ENCODE measurements around the gene KLHL11. TPM values are rescaled to one million over a fixed set of nuclear protein-coding genes. Genes with fewer than 3 reads are reported as not detected.
"Not testable (repeated sequence)": the region's sequence is repeated elsewhere in the genome, so short reads cannot be mapped to it uniquely, and the experiment has no call there.

Gene KLHL11
- total RNA-seq, 1 experiment from 2014 or later = 14.7 TPM

GRCh38 chr17:41868568-41868967 is 3.3 kb upstream of the KLHL11 start:
- no peak for DNase-seq
- peaks cover 44% of the 10 kb centered on the region for H3K36me3 ChIP-seq (replicated peaks; ENCODE audit: control insufficient read depth, insufficient read depth, low read length)
- H3K27me3 ChIP-seq (ENCODE audit: control insufficient read depth, insufficient read depth, low read length) = no peaks in the 10 kb centered on the region
- no peak overlapping the region for H3K4me3 ChIP-seq (ENCODE audit: insufficient read depth, low read depth, low read length)

GRCh38 chr17:41865596-41865893 is 322 bp upstream of the KLHL11 start:
- no peaks in the 10 kb centered on the region for H3K27me3 ChIP-seq (ENCODE audit: control insufficient read depth, insufficient read depth, low read length)
- DNase-seq = no peak
- H3K36me3 ChIP-seq (replicated peaks; ENCODE audit: control insufficient read depth, insufficient read depth, low read length) = peaks cover 22% of the 10 kb centered on the region
- peak overlapping the region; percentile 15 for H3K4me3 ChIP-seq (ENCODE audit: insufficient read depth, low read depth, low read length)

- peak overlapping the region; percentile 97 for H3K4me3 ChIP-seq (ENCODE audit: insufficient read depth, low read depth, low read length)
- no peak for DNase-seq
- no peaks in the 10 kb centered on the region for H3K27me3 ChIP-seq (ENCODE audit: control insufficient read depth, insufficient read depth, low read length)
- peaks cover 15% of the 10 kb centered on the region for H3K36me3 ChIP-seq (replicated peaks; ENCODE audit: control insufficient read depth, insufficient read depth, low read length)
Observed at GRCh38 chr17:41864498-41864835, 756 bp downstream of the KLHL11 start.

GRCh38 chr17:41863074-41863848 is 2.0 kb downstream of the KLHL11 start:
- H3K36me3 ChIP-seq (replicated peaks; ENCODE audit: control insufficient read depth, insufficient read depth, low read length) = peaks cover 9% of the 10 kb centered on the region
- DNase-seq = peak; percentile 60
- no peaks in the 10 kb centered on the region for H3K27me3 ChIP-seq (ENCODE audit: control insufficient read depth, insufficient read depth, low read length)
- no peak overlapping the region; the same call in 1 of the 2 replicates for H3K4me3 ChIP-seq (ENCODE audit: insufficient read depth, low read depth, low read length)

GRCh38 chr17:41860254-41860931 is 4.8 kb downstream of the KLHL11 start:
- Histone ChIP-seq H3K36me3 (replicated peaks; ENCODE audit: control insufficient read depth, insufficient read depth, low read length) (no peaks in the 10 kb centered on the region), H3K4me3 (ENCODE audit: insufficient read depth, low read depth, low read length) (no peak overlapping the region), H3K27me3 (ENCODE audit: control insufficient read depth, insufficient read depth, low read length) (no peaks in the 10 kb centered on the region)
- DNase-seq = no peak

- H3K4me3 ChIP-seq (ENCODE audit: insufficient read depth, low read depth, low read length); DNase-seq; H3K36me3 ChIP-seq (replicated peaks; ENCODE audit: control insufficient read depth, insufficient read depth, low read length); H3K27me3 ChIP-seq (ENCODE audit: control insufficient read depth, insufficient read depth, low read length): not testable (repeated sequence)
Observed at GRCh38 chr17:41851382-41851781, 13.8 kb downstream of the KLHL11 start.

- Histone ChIP-seq H3K4me3 (ENCODE audit: insufficient read depth, low read depth, low read length) (no peak overlapping the region), H3K36me3 (replicated peaks; ENCODE audit: control insufficient read depth, insufficient read depth, low read length) (no peaks in the 10 kb centered on the region; the same call in 1 of the 2 replicates), H3K27me3 (ENCODE audit: control insufficient read depth, insufficient read depth, low read length) (no peaks in the 10 kb centered on the region)
- no peak for DNase-seq
Observed at GRCh38 chr17:41849251-41849990, 15.8 kb downstream of the KLHL11 start.

- H3K4me3 ChIP-seq (ENCODE audit: insufficient read depth, low read depth, low read length) = no peak overlapping the region
- H3K36me3 ChIP-seq (replicated peaks; ENCODE audit: control insufficient read depth, insufficient read depth, low read length) = no peaks in the 10 kb centered on the region; the same call in 1 of the 2 replicates
- DNase-seq = no peak
- H3K27me3 ChIP-seq (ENCODE audit: control insufficient read depth, insufficient read depth, low read length) = no peaks in the 10 kb centered on the region
Observed at GRCh38 chr17:41848788-41849187, 16.4 kb downstream of the KLHL11 start.

- Histone ChIP-seq H3K4me3 (ENCODE audit: insufficient read depth, low read depth, low read length) (no peak overlapping the region), H3K36me3 (replicated peaks; ENCODE audit: control insufficient read depth, insufficient read depth, low read length) (no peaks in the 10 kb centered on the region), H3K27me3 (ENCODE audit: control insufficient read depth, insufficient read depth, low read length) (no peaks in the 10 kb centered on the region)
- DNase-seq = no peak
Observed at GRCh38 chr17:41844971-41845370, 20.3 kb downstream of the KLHL11 start.

GRCh38 chr17:41840781-41841180 is 24.4 kb downstream of the KLHL11 start:
- not testable (repeated sequence) for H3K4me3 ChIP-seq (ENCODE audit: insufficient read depth, low read depth, low read length); H3K27me3 ChIP-seq (ENCODE audit: control insufficient read depth, insufficient read depth, low read length); DNase-seq; H3K36me3 ChIP-seq (replicated peaks; ENCODE audit: control insufficient read depth, insufficient read depth, low read length)

- DNase-seq; H3K27me3 ChIP-seq (ENCODE audit: control insufficient read depth, insufficient read depth, low read length); H3K36me3 ChIP-seq (replicated peaks; ENCODE audit: control insufficient read depth, insufficient read depth, low read length); H3K4me3 ChIP-seq (ENCODE audit: insufficient read depth, low read depth, low read length): not testable (repeated sequence)
Observed at GRCh38 chr17:41839448-41839847, 25.8 kb downstream of the KLHL11 start.

- H3K4me3 ChIP-seq (ENCODE audit: insufficient read depth, low read depth, low read length) = no peak within 1 kb of the TSS
- DNase-seq = no peak
- no peaks in the 10 kb centered on the region for H3K36me3 ChIP-seq (replicated peaks; ENCODE audit: control insufficient read depth, insufficient read depth, low read length)
- H3K27me3 ChIP-seq (ENCODE audit: control insufficient read depth, insufficient read depth, low read length) = peaks cover 1% of the 10 kb centered on the region; the same call in 1 of the 2 replicates
Observed at GRCh38 chr17:41837761-41838538, 27.3 kb downstream of the KLHL11 start, which contains the start of gene KLHL10. TSS of gene KLHL10 (plus strand) at chr17:41837825. CDS start at chr17:41837933, 108 bp downstream.

GRCh38 chr17:41836550-41837196 is 28.6 kb downstream of the KLHL11 start:
- H3K4me3 ChIP-seq (ENCODE audit: insufficient read depth, low read depth, low read length) = peak overlapping the region; percentile 83
- H3K36me3 ChIP-seq (replicated peaks; ENCODE audit: control insufficient read depth, insufficient read depth, low read length) = no peaks in the 10 kb centered on the region; the same call in 1 of the 2 replicates
- no peak for DNase-seq
- H3K27me3 ChIP-seq (ENCODE audit: control insufficient read depth, insufficient read depth, low read length) = peaks cover 1% of the 10 kb centered on the region; the same call in 1 of the 2 replicates
